Lower leg skin (tissue), 4 donors: Measurements from ENCODE around the gene QSOX2. TPM values are rescaled to one million over a fixed set of nuclear protein-coding genes. Genes with fewer than 3 reads are reported as not detected.

ENCODE experiments used
- DNase-seq, 2 donors: peaks; one replicate each; pipeline ENCODE4 v3.0.0-alpha.2; 2019; ENCODE audit warnings: low spot score in 2 of 2
- H3K4me3 ChIP-seq: fragments of 200-600 bp; sonication (generic); 2 replicates; pipeline ENCODE4 v1.5.1; 2017; ENCODE audit warnings: mild to moderate bottlenecking, low read depth; ENCODE audit not compliant: poor library complexity, severe bottlenecking
- POLR2A ChIP-seq, 2 donors: fragments of 450-650 bp; IDR thresholded peaks; one replicate each; pipeline ENCODE4 v1.6.1; 2016 to 2017; ENCODE audit warnings: antibody characterized with exemption in 2 of 2, mild to moderate bottlenecking in 1 of 2, moderate library complexity in 1 of 2
- WGBS, 2 donors: methylation state at CpG; one replicate each; pipeline ENCODE4 v1.1.5; 2018; 5-methylcytosine and 5-hydroxymethylcytosine counted together
- intact Hi-C: fragments of 100-400 bp; cut with DNase I; formaldehyde crosslinking; loops from one replicate; pipeline ENCODE4 v1.15.0; 2023; ENCODE audit warnings: low total_unique reads
- total RNA-seq, 4 donors: library from RNA; depleted of rRNA; stranded (reverse); fragments of >200 nt; gene quantifications; one replicate each; pipeline ENCODE4 v1.1.0, GENCODE V29; 2016
- TF ChIP-seq, protein P1 (sequence below), 3 donors: fragments of 450-650 bp; IDR thresholded peaks; one replicate each; pipeline ENCODE4 v1.5.1; 2016; ENCODE audit warnings: antibody characterized with exemption in 3 of 3, mild to moderate bottlenecking in 3 of 3, moderate library complexity in 2 of 3

The QSOX2 gene
- total RNA-seq, 4 donors from 2014 or later: 8.7 to 13.0 (median 11.1) TPM

DNA sequence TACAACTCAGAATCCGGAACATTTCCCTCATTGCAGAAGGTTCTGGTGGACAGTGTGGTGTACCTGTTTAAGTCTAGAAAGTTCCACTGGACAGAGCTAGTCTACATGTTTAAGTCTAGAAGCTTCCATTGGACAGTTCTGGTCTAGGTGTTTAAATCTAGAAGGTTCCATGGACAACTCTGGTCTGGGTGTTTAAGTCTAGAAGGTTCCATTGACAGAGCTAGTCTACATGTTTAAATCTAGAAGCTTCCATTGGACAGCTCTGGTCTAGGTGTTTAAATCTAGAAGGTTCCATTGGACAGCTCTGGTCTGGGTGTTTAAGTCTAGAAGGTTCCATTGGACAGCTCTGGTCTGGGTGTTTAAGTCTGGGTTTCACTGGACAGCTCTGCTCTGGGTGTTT is 33.3 kb upstream of the QSOX2 start:
- TF ChIP-seq POLR2A (IDR thresholded peaks at IDR 0.05): no peak
- TF ChIP-seq, protein P1, sequence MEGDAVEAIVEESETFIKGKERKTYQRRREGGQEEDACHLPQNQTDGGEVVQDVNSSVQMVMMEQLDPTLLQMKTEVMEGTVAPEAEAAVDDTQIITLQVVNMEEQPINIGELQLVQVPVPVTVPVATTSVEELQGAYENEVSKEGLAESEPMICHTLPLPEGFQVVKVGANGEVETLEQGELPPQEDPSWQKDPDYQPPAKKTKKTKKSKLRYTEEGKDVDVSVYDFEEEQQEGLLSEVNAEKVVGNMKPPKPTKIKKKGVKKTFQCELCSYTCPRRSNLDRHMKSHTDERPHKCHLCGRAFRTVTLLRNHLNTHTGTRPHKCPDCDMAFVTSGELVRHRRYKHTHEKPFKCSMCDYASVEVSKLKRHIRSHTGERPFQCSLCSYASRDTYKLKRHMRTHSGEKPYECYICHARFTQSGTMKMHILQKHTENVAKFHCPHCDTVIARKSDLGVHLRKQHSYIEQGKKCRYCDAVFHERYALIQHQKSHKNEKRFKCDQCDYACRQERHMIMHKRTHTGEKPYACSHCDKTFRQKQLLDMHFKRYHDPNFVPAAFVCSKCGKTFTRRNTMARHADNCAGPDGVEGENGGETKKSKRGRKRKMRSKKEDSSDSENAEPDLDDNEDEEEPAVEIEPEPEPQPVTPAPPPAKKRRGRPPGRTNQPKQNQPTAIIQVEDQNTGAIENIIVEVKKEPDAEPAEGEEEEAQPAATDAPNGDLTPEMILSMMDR (IDR thresholded peaks at IDR 0.05): no peak
- no peak overlapping the region for H3K4me3 ChIP-seq
- WGBS, 2 donors: 82 to 100% methylated on average over 1 of the region's 1 CpG
- intact Hi-C loops: no loop called here
- DNase-seq: no peak

DNA sequence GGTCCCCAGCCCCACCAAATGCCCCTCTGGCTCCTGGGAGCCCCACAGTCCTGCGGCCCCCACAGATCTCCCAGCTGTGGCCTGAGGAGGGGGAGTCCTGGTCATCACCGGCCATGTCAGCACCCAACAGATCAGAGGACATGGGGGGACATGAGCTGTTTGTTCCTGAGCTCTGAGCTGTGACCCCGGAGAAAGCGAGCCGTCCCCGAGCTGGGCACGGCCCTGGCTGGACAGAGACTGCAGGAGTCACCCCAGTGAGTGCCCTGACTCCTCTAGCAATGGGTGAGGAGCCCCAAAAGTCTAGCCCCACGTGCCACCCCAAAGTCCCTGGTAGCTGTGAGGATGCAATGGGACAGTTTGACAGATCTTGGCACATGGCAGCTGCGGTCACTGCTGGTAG is 32.6 kb upstream of the QSOX2 start:
- no peak for DNase-seq
- intact Hi-C loops: no loop called here
- H3K4me3 ChIP-seq: no peak overlapping the region
- 81 to 83% methylated on average over 5 to 9 of the region's 9 CpGs for WGBS, 2 donors
- TF ChIP-seq POLR2A (IDR thresholded peaks at IDR 0.05): no peak
- TF ChIP-seq, protein P1 (IDR thresholded peaks at IDR 0.05): no peak

DNA sequence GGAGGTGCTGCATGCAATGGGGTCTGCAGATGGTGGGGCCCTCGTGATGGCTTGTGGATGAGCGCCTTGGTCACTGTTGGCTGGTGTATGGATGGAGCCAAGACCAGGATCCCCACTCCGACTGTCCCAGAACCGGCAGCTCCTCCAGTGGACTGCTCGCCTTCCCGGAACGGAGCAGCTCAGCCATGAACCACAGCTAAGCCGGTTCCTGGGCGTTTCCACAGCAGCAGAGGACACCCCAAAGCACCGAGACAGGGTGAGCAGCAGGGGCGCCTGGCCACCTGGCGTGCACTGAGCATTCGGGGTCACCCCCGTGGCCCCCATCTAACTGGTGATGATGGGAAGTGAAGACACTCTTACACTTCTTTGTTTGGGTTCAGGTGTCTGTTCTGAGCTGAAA is 32.1 kb upstream of the QSOX2 start:
- no peak for DNase-seq
- H3K4me3 ChIP-seq: no peak overlapping the region
- TF ChIP-seq, protein P1 (IDR thresholded peaks at IDR 0.05): no peak
- no peak for TF ChIP-seq POLR2A (IDR thresholded peaks at IDR 0.05)
- 90 to 94% methylated on average over 5 to 14 of the region's 14 CpGs for WGBS, 2 donors
- intact Hi-C loops: no loop called here

DNA sequence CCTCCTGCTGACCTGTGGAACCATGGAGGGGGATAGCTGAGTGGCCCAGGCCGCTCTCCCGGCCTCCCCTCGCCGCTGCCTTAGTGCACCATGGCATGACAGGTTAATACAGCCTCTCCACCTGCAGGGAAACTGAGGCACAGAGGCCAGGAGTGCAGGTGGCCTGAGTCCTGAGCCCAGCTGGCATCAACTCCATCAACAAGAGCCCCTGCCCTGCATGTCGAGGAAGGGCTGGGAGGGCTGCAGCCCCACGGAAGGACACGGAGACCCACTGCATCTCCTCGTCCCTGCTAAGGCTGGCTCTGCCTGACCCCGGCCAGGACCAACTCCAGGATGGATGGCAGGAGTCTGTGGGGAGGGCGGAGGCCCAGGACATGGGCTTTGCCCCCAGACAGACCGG is 31.1 kb upstream of the QSOX2 start:
- H3K4me3 ChIP-seq: no peak overlapping the region
- 77 to 81% methylated on average over 11 of the region's 11 CpGs for WGBS, 2 donors
- intact Hi-C loops: no loop called here
- TF ChIP-seq POLR2A (IDR thresholded peaks at IDR 0.05): no peak
- TF ChIP-seq, protein P1 (IDR thresholded peaks at IDR 0.05): no peak
- no peak for DNase-seq

DNA sequence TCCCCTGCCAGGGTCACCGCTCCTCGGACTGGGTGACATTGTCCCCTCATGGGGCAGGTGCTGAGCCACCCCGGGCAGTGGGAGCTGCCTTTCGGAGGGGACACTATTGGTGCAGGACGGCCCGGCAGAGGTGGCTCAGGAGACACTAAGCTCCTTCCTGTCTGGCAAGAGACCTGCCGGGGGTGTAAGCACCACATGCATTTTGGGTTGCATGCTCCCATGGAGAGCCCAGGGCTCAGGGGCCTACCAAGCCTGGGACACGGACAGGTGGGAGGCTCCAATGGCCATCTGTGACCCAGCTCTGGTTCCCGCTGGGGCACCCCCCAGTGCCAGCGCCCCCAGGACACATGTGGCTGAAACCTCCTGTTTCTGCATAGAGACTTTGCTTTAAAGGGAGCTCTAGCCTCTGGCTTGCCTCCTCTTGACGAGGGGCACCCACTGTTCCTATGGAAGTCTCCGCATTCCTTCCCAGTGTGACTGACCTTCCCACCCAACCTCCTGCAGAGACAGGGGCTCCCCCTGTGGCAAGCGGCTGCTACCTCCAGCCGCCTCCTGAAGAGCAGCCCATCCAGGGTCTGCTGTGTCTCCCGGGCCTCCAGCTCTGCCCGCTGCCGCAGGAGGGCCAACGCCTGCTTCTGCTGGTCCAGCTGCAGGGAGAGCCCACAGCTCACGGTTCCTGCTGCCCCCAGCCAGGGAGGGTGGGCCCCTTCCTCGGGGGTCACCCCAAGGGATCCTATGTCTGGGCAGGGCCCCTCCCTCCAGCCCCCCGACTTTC is 30.2 kb upstream of the QSOX2 start:
- TF ChIP-seq, protein P1 (IDR thresholded peaks at IDR 0.05): no peak
- no peak for TF ChIP-seq POLR2A (IDR thresholded peaks at IDR 0.05)
- no peak for DNase-seq
- H3K4me3 ChIP-seq: no peak overlapping the region
- intact Hi-C loops: no loop called here
- 54 to 63% methylated on average over 8 to 18 of the region's 21 CpGs for WGBS, 2 donors
